ENCODE measurements around the gene UST.
"Not testable (repeated sequence)": the region's sequence is repeated elsewhere in the genome, so short reads cannot be mapped to it uniquely, and the experiment has no call there.

Gene UST

DNA sequence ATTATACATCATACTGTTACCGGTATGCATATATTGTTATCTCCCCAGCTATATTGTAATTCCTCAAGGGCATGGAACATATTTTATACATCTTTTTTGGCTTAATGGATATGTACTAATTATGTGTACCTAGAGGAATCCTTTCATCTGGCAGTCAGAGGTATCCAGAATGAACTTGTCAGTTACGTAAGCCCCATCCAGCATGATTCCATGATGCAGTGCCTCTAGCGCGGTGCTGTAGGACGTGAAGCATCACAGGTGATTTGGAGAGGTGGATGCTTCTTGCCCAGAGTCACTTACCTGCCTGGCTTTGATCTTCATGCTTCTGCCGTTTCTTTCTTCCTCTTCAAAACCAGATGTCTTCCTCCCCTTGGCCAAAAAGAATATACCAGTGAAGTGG is 159.1 kb downstream of the UST start:
- in situ Hi-C loops (cut with MboI; ENCODE audit: low pct_unique_long_range_greater_than_20kb, low sequenced_read_pairs, unreplicated experiment), result no loop called here
- TF ChIP-seq, protein P1, sequence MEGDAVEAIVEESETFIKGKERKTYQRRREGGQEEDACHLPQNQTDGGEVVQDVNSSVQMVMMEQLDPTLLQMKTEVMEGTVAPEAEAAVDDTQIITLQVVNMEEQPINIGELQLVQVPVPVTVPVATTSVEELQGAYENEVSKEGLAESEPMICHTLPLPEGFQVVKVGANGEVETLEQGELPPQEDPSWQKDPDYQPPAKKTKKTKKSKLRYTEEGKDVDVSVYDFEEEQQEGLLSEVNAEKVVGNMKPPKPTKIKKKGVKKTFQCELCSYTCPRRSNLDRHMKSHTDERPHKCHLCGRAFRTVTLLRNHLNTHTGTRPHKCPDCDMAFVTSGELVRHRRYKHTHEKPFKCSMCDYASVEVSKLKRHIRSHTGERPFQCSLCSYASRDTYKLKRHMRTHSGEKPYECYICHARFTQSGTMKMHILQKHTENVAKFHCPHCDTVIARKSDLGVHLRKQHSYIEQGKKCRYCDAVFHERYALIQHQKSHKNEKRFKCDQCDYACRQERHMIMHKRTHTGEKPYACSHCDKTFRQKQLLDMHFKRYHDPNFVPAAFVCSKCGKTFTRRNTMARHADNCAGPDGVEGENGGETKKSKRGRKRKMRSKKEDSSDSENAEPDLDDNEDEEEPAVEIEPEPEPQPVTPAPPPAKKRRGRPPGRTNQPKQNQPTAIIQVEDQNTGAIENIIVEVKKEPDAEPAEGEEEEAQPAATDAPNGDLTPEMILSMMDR (IDR thresholded peaks at IDR 0.05; ENCODE audit: extremely low read depth, insufficient read depth, missing control alignments), result no peak
- no peak for DNase-seq (ENCODE audit: low spot score)

DNA sequence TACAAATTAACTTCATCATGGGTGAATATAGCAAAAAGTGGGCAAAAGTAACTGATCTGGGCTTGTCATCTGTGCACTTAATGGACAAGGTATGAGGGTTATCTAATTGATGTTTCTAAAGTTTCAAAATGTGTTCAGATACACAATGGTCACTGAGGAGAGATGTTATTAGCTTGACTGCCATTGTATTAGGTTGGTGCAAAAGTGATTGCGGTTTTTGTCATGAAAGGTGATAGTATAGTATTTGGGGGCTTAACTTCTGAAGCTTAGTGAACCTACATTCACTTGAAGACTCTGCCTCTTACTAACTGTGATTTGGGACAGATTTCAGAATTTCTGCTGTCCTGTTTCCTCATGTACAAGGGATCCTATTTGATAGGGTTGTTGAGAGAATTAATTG is 159.6 kb downstream of the UST start:
- in situ Hi-C loops (cut with MboI; ENCODE audit: low pct_unique_long_range_greater_than_20kb, low sequenced_read_pairs, unreplicated experiment), result no loop called here
- DNase-seq (ENCODE audit: low spot score), result no peak

DNA sequence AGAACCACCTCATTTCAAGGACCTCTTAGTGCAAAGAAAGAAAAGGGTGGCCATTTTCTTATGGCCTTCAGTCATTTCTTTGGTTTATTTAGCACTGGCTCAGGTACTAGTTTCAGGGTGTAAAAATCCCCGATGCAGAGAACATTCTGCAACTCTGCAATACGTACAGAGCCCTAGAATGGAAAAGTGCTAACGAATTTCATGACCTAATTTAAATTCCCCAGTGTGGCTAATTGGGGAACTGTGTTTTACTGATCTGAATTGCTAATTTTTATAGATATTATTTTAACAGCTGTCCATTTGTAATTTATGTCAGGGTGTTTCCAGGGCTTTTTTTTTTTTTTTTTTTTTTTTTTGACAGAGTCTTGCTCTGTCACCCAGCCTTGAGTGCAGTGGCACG is 160.7 kb downstream of the UST start:
- TF ChIP-seq, protein P1 (IDR thresholded peaks at IDR 0.05; ENCODE audit: extremely low read depth, insufficient read depth, missing control alignments), result no peak
- peak; percentile 52 for DNase-seq (ENCODE audit: low spot score)
- in situ Hi-C loops (cut with MboI; ENCODE audit: low pct_unique_long_range_greater_than_20kb, low sequenced_read_pairs, unreplicated experiment), result no loop called here

More for the DNA sequence above, 159.6 kb downstream of the UST start:
- TF ChIP-seq, protein P1 (IDR thresholded peaks at IDR 0.05; ENCODE audit: extremely low read depth, insufficient read depth, missing control alignments), result no peak

DNA sequence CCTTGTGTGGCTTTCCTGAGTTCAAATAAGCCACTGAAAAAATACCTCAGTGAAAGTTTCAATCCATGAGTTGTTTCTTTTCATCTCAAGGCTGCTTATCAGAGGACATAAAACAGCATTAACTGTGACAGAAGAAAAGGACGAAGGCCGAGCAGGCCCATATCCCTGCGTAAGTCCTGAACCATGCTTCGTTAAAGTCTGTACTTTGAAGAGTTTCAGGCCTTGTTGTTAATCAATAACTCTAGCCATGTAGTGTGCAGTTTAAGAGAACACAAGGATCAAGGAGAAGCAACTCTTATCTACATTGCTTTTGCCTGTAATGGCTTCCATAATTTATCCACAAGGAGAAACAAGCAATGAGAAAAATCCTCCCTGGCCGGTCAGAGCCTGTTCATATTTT is 165.4 kb downstream of the UST start:
- in situ Hi-C loops (cut with MboI; ENCODE audit: low pct_unique_long_range_greater_than_20kb, low sequenced_read_pairs, unreplicated experiment), result no loop called here
- DNase-seq (ENCODE audit: low spot score), result no peak
- TF ChIP-seq, protein P1 (IDR thresholded peaks at IDR 0.05; ENCODE audit: extremely low read depth, insufficient read depth, missing control alignments), result no peak

DNA sequence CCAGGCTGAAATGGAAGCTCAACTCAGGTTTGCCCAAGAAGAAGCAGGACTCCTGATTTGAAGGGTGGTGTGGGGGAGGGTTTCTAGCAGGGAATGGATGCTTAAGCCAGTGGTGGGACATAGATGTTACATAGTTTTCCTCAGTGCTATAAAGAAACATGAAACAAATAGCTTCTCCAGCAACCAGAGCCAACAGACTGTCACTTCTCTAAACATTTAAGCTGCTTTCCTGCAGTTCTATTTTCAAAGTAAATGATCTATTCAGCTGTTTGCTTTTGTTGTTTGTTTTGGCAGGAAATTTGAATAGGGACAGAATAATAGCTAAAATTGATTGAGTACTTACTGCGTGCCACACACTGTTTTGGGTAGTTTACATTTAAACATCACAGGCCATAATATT is 169.0 kb downstream of the UST start:
- TF ChIP-seq, protein P1 (IDR thresholded peaks at IDR 0.05; ENCODE audit: extremely low read depth, insufficient read depth, missing control alignments), result no peak
- in situ Hi-C loops (cut with MboI; ENCODE audit: low pct_unique_long_range_greater_than_20kb, low sequenced_read_pairs, unreplicated experiment), result no loop called here
- DNase-seq (ENCODE audit: low spot score), result no peak

DNA sequence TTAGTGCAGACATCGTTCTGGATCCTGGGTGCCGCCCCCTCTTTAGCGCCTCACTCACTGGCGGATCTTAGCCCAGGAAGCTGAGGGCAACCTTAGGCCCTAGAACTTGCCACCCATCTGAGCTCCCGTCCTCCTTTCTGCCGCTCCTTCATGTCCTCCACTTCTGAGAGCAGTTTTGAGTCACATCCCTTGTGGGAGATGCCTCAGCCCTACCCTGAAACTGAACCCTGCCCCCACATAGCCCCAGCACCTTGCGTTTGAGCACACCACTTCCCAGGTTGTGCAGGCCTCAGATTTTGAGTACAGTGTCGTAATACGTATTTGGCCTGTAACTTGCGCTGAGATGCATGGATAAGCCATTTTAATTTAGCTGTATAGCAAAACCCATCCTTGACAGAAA is 169.7 kb downstream of the UST start:
- DNase-seq (ENCODE audit: low spot score); in situ Hi-C loops (cut with MboI; ENCODE audit: low pct_unique_long_range_greater_than_20kb, low sequenced_read_pairs, unreplicated experiment): not testable (repeated sequence)

DNA sequence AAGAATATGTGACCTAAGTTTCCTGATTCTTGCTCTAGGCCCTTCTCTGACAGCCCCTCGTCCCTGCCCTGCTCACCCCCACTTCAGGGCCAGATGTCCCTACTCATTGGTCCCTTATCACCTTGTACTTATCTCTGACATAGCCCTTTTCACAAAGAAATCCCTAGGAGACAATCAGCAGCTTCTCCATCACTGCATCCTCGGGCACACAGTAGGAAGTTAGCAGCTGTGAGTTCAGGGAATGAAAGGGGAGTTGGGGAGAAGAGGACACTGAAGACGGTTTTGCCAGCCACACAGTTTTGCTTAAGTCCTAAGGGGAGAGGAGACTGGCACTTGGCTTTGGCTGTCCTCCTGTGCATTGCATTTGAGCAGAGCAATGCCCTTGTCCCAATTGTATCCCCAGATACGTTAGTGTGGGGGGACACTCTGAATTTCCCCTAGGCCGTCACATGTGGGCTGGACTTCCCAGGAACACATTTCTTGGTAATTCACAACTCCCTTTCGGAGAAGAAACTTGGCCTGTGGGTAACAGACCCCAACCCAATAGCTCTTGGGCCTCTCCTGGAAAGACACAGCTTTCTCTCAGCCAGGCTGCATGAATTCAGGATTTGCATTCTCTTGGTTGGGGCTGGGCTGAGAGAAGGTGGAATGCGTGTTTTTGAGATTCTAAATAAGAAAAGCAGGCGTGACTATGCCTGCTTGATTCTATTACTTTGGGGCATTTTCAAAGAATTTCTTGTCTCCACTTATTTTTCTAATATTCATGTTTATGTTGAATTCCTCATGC is 177.6 kb downstream of the UST start:
- TF ChIP-seq, protein P1 (IDR thresholded peaks at IDR 0.05; ENCODE audit: extremely low read depth, insufficient read depth, missing control alignments), result no peak
- in situ Hi-C loops (cut with MboI; ENCODE audit: low pct_unique_long_range_greater_than_20kb, low sequenced_read_pairs, unreplicated experiment), result loop anchor here (25.0 kb wide), 2 partner anchors 187 to 337 kb away; partner anchors contain the start of gene UST
- no peak for DNase-seq (ENCODE audit: low spot score)
